Type B pancreatic cell (in vitro differentiated cells): ENCODE measurements around the gene MSRB3. TPM values are rescaled to one million over a fixed set of nuclear protein-coding genes. Genes with fewer than 3 reads are reported as not detected.

Experiments used
- DNase-seq: peaks from one replicate; pipeline ENCODE4 v3.0.0; 2021; ENCODE audit warnings: mixed read lengths; ENCODE audit not compliant: unreplicated experiment; ENCODE audit errors: extremely low spot score
- H3K27ac Mint-ChIP-seq: 2 replicates; pipeline ENCODE4 v1.8.0; 2021; ENCODE audit warnings: mild to moderate bottlenecking, mixed read lengths
- H3K27me3 Mint-ChIP-seq: 2 replicates; pipeline ENCODE4 v1.8.0; 2021; ENCODE audit warnings: mixed read lengths
- H3K36me3 Mint-ChIP-seq: 2 replicates; pipeline ENCODE4 v1.8.0; 2021; ENCODE audit warnings: mixed read lengths
- H3K4me1 Mint-ChIP-seq: one replicate; pipeline ENCODE4 v1.8.0; 2021; ENCODE audit warnings: mixed read lengths; ENCODE audit not compliant: unreplicated experiment
- H3K4me3 Mint-ChIP-seq: 2 replicates; pipeline ENCODE4 v1.8.0; 2021; ENCODE audit warnings: mild to moderate bottlenecking, mixed read lengths
- H3K9me3 Mint-ChIP-seq: 2 replicates; pipeline ENCODE4 v1.8.0; 2021; ENCODE audit warnings: mixed read lengths
- CTCF ChIP-seq: fragments of 200-600 bp; sonication (generic); conservative IDR thresholded peaks from 2 replicates; pipeline ENCODE4 v1.5.0; 2021; ENCODE audit warnings: antibody characterized with exemption, mild to moderate bottlenecking
- total RNA-seq: library from RNA; stranded (reverse); gene quantifications from 2 replicates; pipeline ENCODE4 v1.2.1, GENCODE V29; 2021; ENCODE audit warnings: low replicate concordance

MSRB3 gene
- total RNA-seq, 1 donor from 2014 or later: 12.8 TPM

DNA sequence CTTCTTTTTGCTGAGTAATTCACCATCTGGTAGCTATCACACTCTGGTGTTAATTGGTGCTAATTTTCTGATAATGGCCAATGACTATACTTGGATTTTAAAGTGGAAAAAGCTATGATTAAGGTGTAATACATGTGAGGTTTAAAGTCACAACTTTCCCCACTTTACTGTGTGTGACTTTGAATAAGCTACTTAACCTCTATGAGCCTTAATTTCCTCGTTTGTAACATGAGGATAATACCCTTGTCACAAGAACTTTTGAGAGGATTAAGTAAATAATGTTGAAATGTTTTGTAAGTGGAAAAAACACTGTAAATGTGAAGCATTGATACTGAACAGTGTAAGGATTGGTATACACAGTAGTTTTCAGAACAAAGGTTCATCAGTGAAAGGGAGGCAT lies 65.3 kb downstream of the MSRB3 start:
- Mint-ChIP-seq H3K27ac (no peak overlapping the region), H3K4me1 (no peaks in the 10 kb centered on the region), H3K27me3 (no peaks in the 10 kb centered on the region), H3K9me3 (peaks cover 4% of the 10 kb centered on the region), H3K36me3 (peaks cover 5% of the 10 kb centered on the region), H3K4me3 (no peak overlapping the region)
- no peak for TF ChIP-seq CTCF
- DNase-seq: no peak

DNA sequence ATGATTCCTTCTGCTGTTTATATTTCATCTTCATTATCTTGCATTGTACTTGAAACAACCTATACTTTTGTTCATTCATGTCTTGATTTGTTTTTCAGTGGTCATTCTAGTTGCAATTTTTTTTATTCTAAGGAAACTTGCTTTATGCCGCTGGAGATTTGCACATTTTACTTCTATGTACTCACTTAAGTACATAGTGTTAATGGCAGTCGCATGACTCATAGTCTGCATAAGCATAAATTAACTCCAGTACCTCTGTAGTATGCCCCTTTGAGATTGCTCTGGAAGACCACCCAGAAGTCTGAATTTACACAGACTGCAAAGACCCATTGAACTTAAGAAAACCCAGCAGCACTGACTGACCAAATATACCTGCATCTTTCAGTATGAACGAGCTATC lies 77.0 kb downstream of the MSRB3 start:
- Mint-ChIP-seq H3K4me1 (no peaks in the 10 kb centered on the region), H3K9me3 (peaks cover 4% of the 10 kb centered on the region), H3K27me3 (no peaks in the 10 kb centered on the region), H3K36me3 (peaks cover 4% of the 10 kb centered on the region), H3K4me3 (no peak overlapping the region), H3K27ac (no peak overlapping the region)
- no peak for DNase-seq
- no peak for TF ChIP-seq CTCF

DNA sequence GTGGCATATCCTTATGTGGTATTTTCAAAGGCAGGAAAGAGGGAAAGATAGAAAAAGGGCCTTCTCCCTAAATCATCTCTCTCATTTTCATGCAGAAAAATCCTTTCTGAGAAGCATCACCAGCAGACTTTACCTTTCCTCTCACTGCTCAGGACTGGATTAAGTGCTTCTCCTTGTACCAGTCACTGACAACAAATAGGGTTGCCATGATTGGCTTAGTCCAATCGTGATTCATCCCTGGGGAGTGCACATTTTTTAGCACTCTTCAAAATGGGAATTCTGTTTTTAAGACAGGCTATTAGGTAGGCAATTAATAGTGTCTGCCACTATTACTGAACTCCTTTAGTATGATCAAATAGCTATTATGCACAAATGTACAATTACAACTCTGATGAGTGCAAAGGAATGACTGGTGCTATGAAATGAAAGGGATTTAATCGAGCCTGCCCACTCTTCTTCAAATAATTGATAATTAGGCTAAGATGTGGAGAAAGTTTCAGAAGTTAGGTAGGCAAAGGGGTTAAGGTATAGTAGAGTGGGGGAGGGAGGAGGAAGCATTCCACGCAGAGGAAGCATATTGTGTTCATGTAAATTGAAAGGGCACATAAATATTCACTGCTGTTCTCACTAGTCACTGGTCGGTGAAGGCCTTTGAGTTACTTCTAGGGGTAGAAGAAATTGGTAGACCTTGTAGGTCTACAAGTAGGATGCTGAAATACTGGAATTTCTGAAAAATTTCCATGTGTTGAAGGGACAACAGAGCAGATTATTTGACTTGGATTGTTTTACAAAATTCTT lies 84.0 kb downstream of the MSRB3 start:
- H3K27ac Mint-ChIP-seq: no peak overlapping the region

GRCh38 chr12:65364046-65364445 lies 85.6 kb downstream of the MSRB3 start:
- no peak overlapping the region for H3K4me3 Mint-ChIP-seq
- H3K27me3 Mint-ChIP-seq: no peaks in the 10 kb centered on the region
- peaks cover 7% of the 10 kb centered on the region for H3K36me3 Mint-ChIP-seq
- no peak for TF ChIP-seq CTCF
- peaks cover 4% of the 10 kb centered on the region for H3K9me3 Mint-ChIP-seq
- no peak overlapping the region for H3K27ac Mint-ChIP-seq
- no peak for DNase-seq
- peaks cover 13% of the 10 kb centered on the region for H3K4me1 Mint-ChIP-seq

More for the DNA sequence above, 84.0 kb downstream of the MSRB3 start:
- H3K4me1 Mint-ChIP-seq: peaks cover 9% of the 10 kb centered on the region
- no peak for DNase-seq
- H3K9me3 Mint-ChIP-seq: peaks cover 4% of the 10 kb centered on the region
- H3K27me3 Mint-ChIP-seq: no peaks in the 10 kb centered on the region
- TF ChIP-seq CTCF: no peak
- H3K4me3 Mint-ChIP-seq: no peak overlapping the region
- peaks cover 7% of the 10 kb centered on the region for H3K36me3 Mint-ChIP-seq

- H3K4me1 Mint-ChIP-seq: peaks cover 14% of the 10 kb centered on the region
- TF ChIP-seq CTCF: no peak
- H3K27ac Mint-ChIP-seq: no peak overlapping the region
- H3K27me3 Mint-ChIP-seq: no peaks in the 10 kb centered on the region
- DNase-seq: no peak
- peaks cover 3% of the 10 kb centered on the region for H3K9me3 Mint-ChIP-seq
- H3K4me3 Mint-ChIP-seq: no peak overlapping the region
- peaks cover 3% of the 10 kb centered on the region for H3K36me3 Mint-ChIP-seq
These were observed 88.9 kb downstream of the MSRB3 start for GRCh38 chr12:65367396-65367795.
